Posterior vena cava (tissue), 2 donors: ENCODE results near the gene UBLCP1. TPM values are rescaled to one million over a fixed set of nuclear protein-coding genes. Genes with fewer than 3 reads are reported as not detected.

ENCODE experiments used
- DNase-seq: peaks from one replicate; pipeline ENCODE4 v3.0.0-alpha.2; 2020; ENCODE audit warnings: low spot score
- intact Hi-C, 2 donors: fragments of 100-400 bp; cut with DNase I; formaldehyde crosslinking; loops; one replicate each; pipeline versions ENCODE4 v1.14.1 to v1.14.2; 2022 to 2023
- total RNA-seq, 2 donors: library from RNA; stranded (reverse); fragmentation: NEBNext Ultra II Directional; extraction: Animal tissue kit (Norgen Biotek cat#: 25700); gene quantifications; one replicate each; pipeline ENCODE4 v1.2.1, GENCODE V29; 2021
- donor health status: DM: yes; HTN: yes; CAD: no.
- donor health status: DM: yes; HTN: yes; CAD: no.

Gene UBLCP1
- total RNA-seq, 2 donors from 2014 or later = 26.5 to 30.9 TPM

GRCh38 chr5:159332800-159333544 lies 69.9 kb downstream of the UBLCP1 start:
- intact Hi-C loops = no loop called here
- no peak for DNase-seq

- DNase-seq = no peak
These were observed 70.4 kb downstream of the UBLCP1 start for GRCh38 chr5:159333545-159333925.

More at GRCh38 chr5:159333545-159333925, 70.4 kb downstream of the UBLCP1 start:
- intact Hi-C loops = no loop called here

Other genes starting within 250 kb of the UBLCP1 start
- gene EBF1, start 163.4 kb upstream of the UBLCP1 start, total RNA-seq = 10 to 100 TPM; 46.6 to 87.4 TPM
- gene RNF145, start 53.7 kb upstream of the UBLCP1 start, total RNA-seq = 10 to 100 TPM; 49.2 to 52.1 TPM
- gene IL12B, start 67.2 kb downstream of the UBLCP1 start, total RNA-seq = not detected